ENCODE measurements around the gene N4BP2L2. TPM values are rescaled to one million over a fixed set of nuclear protein-coding genes. Genes with fewer than 3 reads are reported as not detected.

The N4BP2L2 gene
- total RNA-seq, 1 donor from 2014 or later: 200 TPM

DNA sequence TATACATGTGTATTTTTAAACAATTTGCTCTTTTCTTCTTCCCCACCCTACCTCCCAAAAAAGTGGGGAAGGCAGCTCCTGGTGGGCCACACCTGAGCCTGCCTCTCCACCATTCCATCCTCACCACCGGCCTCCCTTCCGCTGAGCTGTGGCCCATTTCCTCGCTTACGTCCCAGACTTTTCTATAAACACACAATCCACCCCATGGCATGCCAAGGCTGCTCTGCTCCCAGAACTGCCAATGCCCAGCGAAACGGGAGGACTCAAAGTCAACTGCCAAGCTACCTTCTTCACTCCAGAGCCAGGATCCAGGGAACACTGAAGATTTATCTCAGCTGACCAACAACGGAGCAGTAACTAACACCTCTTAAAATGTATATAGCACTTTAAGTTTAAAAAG is 113.4 kb downstream of the N4BP2L2 start:
- no peak for DNase-seq

- DNase-seq: no peak
These were observed 115.0 kb downstream of the N4BP2L2 start for GRCh38 chr13:32423592-32423991.

DNA sequence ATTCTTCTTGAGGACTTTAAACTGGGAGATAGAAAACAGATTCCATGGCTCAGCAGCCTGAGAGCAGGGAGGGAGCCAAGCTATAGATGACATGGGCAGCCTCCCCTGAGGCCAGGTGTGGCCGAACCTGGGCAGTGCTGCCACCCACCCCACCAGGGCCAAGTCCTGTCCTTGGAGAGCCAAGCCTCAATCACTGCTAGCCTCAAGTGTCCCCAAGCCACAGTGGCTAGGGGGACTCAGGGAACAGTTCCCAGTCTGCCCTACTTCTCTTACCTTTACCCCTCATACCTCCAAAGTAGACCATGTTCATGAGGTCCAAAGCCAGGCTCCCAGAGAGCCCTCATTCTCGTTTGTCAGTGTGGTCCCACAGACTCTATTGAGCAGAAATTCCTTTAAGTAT is 118.7 kb downstream of the N4BP2L2 start:
- no peak for DNase-seq

GRCh38 chr13:32417995-32418394 is 120.6 kb downstream of the N4BP2L2 start:
- DNase-seq: no peak

DNA sequence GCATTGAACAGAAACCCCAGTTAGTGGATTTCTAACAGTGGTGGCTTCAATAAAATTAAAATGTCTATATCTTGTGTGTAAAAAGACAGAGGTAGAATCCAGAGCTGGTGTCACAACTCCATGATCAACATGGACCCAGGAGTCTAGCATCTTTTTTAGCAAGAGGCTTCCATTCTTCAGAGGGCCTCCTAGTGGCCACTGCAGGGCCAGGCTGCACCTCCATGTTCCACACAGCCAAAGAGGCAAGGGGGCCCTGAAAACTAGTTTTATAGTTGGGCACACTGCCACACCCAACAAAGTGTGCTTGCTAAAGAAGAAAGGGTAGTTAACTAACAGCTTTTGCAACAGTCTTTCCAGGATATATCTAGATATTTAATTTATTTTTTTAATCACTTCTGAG is 123.6 kb downstream of the N4BP2L2 start:
- DNase-seq: no peak

DNA sequence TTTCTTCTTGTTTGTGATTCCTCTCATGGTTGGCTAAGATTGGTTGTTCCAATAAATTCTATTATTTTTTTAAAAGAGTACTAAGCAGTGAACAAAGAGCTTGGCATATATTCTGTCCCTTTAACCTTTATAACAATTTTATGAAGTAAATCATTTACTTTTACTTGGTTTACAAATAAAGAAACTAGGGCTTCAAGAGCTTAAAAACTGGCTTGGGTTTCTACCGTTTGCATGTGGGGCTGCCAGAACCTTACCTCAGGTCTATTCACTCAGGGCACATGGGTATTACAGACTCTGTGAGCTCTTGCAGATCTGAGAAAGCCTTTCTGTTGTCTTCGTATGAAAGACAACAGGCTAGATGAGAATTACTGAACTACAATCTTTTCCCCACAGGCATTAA is 124.0 kb downstream of the N4BP2L2 start:
- DNase-seq: no peak

DNA sequence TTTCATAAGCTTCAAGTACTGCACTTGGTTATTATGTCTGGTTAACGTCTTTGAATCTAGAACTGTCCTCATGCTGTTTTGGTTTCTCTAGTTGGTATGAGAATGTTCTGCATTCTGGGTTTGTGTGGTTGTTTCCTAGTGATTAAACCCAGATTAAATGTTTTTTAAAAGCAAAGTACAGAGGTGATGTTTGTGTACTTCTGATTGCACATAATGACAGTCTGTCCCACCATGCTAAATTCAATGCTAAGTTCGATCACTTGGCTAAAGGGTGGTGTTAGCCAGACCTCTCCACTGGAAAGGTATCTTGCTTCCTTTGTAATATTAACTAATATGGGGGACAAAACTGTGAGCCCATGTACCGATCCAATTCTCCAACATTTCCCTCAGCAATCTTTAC is 125.3 kb downstream of the N4BP2L2 start:
- no peak for DNase-seq

DNA sequence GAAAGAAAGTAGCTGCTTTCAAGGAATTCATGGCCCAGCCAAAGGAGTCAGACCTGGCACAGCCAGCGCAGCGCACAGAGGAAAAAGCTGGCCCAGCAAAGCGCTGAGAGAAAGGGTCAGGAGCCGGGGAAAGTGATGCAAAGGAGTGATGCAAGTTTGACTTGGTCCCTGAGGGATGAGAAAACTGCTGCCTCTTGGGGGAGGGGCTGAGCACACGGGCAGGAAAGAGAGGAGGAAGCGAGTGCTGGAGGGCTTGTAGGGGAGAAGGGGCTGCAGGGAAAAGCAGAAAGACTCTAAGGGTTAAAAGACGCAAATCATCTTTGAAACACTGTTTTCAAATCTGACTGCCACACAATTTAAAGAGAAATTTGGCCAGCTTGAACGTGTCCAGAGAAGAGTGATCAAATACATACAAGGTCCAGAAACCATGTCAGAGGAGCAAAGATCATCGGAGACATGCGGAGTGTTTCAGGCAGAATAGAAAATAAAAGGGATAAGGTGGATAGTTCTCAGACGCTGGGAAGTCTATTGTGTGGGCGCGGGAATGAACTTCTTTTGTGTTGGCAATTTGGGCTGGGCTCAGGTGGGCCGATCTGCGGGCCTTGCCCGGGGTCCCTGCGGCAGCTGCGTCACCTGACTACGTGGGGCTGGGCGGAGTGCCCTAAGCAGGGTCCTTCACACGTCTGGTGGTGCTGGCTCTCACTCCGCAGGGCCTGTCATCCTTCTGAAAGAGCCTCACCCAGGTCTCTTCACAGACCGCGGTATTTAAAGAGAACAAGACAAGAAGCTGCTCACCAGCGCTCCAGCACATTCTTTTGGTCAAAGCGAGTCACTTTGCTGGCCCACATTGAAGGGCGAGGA is 128.8 kb downstream of the N4BP2L2 start:
- no peak for DNase-seq

- DNase-seq: no peak
These were observed 129.6 kb downstream of the N4BP2L2 start for GRCh38 chr13:32409001-32409313.

DNA sequence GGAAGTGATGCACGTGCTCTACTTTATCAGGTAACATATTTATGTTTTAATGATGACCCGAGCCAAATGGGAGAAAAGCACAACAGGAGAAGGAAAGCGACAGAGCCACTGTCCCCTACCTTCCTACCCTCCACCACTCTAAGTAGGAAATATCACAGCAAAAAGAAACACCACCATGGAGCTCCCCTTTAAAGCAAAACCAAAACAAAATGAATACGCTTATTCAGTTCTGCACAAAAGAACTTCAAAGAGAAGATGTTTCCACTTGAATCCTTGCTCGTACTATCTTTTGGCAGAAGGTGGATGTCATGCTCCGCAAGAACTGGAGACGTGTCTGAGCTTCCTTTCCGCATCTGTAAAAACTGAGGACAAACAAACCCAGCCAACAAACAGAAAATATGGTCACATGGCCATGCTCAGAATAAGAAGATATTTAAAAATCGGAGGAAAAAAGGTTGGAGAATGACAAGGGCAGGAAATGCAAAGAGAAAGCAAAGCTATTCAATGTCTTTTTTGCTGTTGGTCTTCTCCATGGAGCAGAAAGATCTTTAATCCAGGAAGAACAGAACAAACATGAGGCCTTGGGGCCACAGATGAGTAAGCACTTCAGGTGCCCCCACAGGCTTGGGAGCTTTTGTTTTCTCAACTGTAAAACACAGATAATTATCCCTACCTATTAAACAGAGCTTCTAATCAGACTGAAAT is 130.1 kb downstream of the N4BP2L2 start:
- no peak for DNase-seq

DNA sequence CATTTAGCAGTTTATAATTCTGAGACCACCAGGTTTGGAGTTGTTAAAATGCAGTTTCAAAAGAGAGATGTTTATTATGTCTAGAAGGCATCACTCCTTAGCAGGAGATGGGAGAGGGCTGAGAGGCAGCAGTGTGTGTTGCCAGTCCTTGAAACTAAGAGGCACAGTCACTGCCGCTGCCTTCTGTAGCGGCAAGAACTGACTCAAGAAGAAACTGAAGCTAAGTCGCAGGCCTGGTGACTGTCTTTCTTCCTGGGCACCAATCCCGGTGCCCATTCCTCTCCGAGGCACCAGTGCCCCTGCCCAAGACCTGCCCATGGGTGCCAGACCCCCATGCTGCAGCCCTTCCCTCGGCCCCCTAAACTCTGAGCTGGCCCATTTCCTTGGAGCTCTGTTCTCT is 130.7 kb downstream of the N4BP2L2 start:
- DNase-seq: no peak

DNA sequence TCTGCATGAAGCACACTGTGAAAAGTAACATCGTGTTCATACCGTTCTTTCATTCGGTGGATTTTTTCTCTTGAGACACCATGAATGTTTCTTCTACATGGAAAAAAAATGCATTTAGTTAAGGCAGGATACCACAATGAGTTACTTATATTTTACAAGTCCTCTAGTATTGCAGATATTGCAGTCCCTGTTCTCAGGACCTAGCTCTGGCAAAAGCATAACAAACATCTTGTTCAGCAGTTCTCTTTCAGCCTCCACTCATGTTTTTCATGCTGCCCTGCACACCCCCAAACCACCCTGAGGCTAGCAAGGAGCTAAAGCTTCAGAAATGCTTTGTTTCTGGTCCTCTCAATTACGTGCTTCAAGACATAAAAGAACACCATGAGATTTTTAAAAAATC is 135.5 kb downstream of the N4BP2L2 start:
- no peak for DNase-seq

- DNase-seq: no peak
These were observed 147.4 kb downstream of the N4BP2L2 start for GRCh38 chr13:32391101-32391619.

DNA sequence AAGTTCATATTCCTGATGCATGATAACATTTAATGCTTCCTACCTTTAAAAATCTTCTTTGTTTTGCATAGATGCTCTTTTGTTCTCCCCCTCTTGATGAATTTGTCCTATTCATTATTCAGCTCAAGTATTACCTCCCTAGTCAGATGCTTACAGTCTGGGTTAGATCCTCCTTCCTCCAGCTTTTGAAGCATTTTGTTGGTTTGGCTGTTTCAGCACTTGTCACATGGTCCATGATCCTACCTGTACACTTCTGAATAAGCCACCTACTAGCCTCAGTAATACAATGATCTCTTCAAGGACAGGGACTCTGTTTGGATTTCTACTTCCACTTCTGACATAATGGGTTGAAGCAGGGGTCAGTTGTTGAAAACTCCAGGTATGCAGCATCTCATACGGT is 148.1 kb downstream of the N4BP2L2 start:
- DNase-seq: no peak

GRCh38 chr13:32390048-32390447 is 148.5 kb downstream of the N4BP2L2 start:
- no peak for DNase-seq

GRCh38 chr13:32385410-32385809 is 153.2 kb downstream of the N4BP2L2 start:
- no peak for DNase-seq

- DNase-seq: no peak
These were observed 153.9 kb downstream of the N4BP2L2 start for GRCh38 chr13:32384702-32385101.

DNA sequence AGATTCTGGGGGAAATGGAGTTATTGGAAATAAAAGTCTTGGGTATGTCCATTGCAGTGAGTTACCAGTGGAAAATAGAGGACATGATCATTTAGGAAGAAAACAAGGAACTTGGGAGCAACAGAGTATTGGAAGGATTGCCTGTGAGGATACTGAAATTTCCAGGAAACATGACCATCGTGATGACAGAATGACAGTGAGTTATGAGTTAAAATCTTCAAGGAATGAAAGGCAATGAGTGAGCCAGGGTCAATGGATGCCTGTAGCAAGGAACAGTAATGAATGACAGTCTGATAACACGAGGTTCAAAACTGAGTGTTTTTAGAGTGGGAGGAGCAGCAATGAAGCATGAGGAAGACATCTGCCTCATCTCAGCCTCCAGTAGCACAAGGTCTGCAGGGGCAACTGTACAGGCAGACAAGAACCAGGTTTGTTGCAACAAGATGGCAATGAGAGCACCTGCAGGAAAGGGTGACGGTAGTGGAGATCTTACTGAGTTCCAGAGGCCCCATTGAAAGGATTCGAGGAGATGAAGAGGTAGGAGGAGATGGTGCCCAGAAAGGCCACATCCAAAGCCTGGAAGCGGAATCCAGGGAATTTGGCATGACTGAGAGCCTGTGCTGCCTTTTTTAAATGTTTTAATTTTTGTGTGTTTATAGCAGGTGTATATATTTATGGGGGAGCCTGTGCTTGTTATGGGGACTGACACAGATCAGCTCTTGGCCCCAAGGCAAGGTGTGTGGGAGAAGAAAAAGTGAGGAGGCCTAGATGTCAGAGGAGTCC is 154.6 kb downstream of the N4BP2L2 start:
- no peak for DNase-seq

Small RNA genes within 50 kb of the gene (small RNA-seq; reads per million reads assigned to genes)
- not detected for gene RF00190

Other genes starting within 250 kb of the N4BP2L2 start
- not detected for gene ZAR1L, start 223.4 kb downstream of the N4BP2L2 start, total RNA-seq
- gene BRCA2, start 223.3 kb downstream of the N4BP2L2 start, total RNA-seq: 2.3 TPM
- 20.0 TPM for gene N4BP2L1, start 110.7 kb downstream of the N4BP2L2 start, total RNA-seq
- gene PDS5B, start 47.7 kb upstream of the N4BP2L2 start, total RNA-seq: 166 TPM